NCI-H226 (cell line): ENCODE measurements around the gene REP15.
A peak's percentile ranks its signal among the peaks of the same experiment; 100 is the strongest.
"Not testable (repeated sequence)": the region's sequence is repeated elsewhere in the genome, so short reads cannot be mapped to it uniquely, and the experiment has no call there.

Experiments
- DNase-seq: peaks from one replicate; pipeline ENCODE4 v3.0.0-alpha.2; 2015

REP15 gene

DNA sequence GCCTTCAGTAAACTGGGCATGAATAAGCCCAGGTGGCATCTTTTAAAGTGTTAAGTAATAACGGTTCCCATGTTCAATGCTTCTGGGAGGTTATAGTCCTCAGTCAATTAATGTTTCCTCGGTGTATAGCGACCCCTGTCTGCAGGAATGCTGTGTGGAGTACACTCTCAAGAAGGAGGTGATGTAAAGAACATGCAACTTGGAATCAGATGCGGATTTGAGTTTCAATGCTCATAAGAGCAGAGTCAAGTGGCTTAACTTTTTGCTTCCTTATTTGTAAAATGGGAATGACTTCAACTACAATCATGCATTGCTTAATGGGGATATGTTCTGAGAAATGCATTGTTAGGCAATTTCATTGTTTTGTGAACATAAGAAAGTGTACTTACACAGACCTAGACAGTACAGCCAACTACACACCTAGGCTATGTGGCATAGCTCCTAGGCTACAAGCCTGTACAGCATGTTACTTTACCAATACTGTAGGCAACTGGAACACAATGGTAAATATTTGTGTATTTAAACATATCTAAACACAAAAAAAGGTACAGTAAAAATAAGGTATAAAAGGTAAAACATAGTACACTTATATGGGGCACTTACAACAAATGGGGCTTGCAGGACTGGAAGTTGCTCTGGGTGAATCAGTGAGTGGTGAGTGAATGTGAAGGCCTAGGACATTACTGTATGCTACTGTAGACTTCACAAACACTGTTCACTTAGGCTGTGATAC lies 7.6 kb downstream of the REP15 start:
- DNase-seq, result peak; percentile 57

GRCh38 chr12:27705263-27705662 lies 9.0 kb downstream of the REP15 start:
- DNase-seq, result no peak

- no peak for DNase-seq
These were observed 11.0 kb downstream of the REP15 start for GRCh38 chr12:27707216-27707615.

- no peak for DNase-seq
These were observed 13.1 kb downstream of the REP15 start for GRCh38 chr12:27709212-27709931.

DNA sequence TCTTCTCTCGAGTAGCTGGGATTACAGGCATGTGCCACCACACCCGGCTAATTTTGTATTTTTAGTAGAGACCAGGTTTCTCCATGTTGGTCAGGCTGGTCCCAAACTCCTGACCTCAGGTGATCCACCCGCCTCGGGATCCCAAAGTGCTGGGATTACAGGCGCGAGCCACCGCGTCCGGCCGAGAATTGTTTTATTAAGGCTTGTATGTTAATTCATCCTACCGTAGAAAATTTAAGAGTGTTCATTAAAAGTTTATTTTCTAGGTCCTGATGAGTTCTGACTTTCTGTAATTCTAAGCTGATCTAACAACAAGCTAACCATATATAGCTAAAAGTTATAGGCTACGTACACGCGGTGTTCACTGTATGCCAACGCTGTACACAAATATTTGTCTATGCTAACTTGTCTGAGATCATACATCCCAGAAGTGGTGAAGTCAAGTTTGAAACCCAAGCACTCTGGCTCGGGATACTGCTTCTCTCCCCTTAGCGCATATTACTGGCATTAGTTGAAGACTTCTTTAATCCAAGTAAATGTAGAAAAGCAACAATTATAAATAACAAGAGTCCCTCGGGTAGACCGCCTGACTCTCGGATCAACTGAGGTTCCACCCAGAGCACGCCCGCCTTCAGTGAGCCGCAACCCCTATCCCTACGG lies 13.8 kb downstream of the REP15 start:
- peak; percentile 6 for DNase-seq

- DNase-seq, result peak; percentile 92
These were observed 14.5 kb downstream of the REP15 start, which contains the start of gene MRPS35 for GRCh38 chr12:27710592-27711316. TSS of gene MRPS35 (plus strand) at chr12:27710832. CDS start at chr12:27710844, 12 bp downstream.

GRCh38 chr12:27711317-27711682 lies 15.1 kb downstream of the REP15 start:
- no peak for DNase-seq

DNA sequence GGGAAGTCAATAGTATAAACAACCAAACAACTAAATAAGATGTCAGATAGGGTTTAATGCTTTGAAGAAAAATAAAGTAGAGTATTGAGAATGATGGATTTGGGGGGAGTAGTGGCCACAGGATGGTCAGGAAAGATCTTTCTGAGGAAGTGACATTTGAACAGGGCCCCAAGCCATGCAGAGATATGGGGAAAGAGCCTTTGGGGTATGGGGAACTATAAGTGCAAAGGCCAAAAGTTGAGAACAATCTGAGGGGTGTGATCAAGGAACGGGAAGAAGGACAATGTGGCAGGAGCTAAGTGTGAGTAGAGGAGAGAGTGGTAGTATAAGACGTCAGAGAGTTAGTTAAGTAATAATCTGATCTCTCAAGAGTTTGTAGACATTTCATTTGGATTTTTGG lies 15.7 kb downstream of the REP15 start:
- no peak for DNase-seq

DNA sequence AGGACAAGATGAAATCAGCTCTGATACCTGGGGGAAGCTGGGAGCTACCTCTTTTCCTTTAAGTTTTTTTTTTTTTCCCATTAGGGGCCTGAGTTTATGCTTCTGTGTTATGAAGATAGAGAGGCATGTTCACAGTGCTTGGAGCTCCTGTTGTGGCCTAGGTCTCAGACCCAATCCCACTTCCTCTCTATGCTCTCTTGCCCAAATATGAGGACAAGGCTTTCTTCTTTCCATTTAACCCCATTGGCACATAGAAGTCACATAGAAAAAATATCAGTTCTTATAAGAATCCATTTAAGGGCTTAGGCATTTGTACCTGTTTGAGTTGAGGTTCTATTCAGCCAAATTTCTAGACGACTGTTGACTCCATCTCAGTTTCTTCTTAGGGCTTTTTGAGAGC lies 27.0 kb downstream of the REP15 start:
- DNase-seq, result no peak

- DNase-seq, result no peak
These were observed 33.9 kb downstream of the REP15 start for GRCh38 chr12:27730097-27730588.

DNA sequence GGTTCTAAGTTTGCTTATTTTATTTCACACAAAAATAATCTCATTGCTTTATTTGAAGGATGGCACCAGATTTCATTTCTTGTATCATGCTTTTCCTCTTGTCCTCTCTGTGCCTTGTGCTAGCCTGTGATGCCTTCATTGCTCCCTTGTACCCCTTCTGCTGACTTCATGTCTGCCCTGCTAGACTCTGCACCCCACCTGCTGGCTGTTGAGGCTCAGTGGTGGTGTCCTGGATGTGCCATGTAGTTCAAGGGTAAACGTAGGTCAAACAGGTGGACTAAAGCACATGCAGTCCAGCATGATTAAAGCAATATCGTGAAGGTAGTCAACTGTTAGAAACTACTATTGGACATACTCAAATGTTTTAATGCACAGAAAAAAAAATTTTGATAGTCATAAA lies 36.0 kb downstream of the REP15 start:
- DNase-seq, result no peak

DNA sequence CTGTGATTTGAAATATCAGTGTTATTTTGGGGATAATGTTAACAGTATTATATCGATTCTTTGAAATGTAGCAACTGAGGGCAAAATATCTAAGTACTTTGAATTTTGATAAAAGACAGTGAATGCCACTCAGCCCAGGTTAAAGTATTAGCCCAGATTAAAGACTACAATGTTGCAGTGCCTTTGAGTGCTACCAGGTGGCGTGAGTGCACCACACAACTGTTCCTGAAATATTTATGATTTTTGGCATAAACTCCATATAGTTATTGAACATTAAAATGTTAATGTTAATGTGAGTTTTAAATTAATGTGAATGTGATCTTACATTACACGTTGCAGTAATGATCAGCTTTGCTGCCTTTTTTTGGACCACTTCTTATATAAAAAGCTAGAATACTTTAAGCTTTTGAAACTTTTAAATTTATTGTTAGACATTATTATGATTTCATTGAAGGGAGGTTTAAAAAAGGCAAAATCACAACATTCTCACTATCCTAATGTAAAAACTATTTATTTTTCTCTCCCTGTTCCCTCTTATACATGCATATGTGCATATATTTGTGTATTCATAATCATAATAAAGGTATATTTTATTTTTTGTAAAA lies 36.9 kb downstream of the REP15 start:
- DNase-seq, result no peak

- no peak for DNase-seq
These were observed 37.5 kb downstream of the REP15 start for GRCh38 chr12:27733791-27734190.

DNA sequence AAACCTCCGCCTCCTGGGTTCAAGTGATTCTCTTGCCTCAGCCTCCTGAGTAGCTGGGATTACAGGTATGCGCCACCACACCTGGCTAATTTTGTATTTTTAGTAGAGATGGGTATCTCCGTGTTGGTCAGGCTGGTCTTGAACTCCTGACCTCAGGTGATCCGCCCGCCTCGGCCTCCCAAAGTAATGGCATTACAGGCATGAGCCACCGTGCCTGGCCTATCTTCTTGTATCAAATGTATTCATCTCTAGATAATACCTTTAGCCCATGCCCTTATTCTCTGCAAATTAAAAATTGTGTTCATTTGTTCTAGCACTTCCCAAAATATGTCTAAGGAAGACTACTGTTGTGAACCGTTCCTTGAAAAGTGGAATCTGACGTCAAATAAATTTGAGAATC lies 38.1 kb downstream of the REP15 start:
- DNase-seq, result not testable (repeated sequence)

- no peak for DNase-seq
These were observed 47.4 kb downstream of the REP15 start for GRCh38 chr12:27743601-27744000.

- not testable (repeated sequence) for DNase-seq
These were observed 49.5 kb downstream of the REP15 start for GRCh38 chr12:27745734-27746133.
